ENCODE data around the gene GCKR. TPM values are rescaled to one million over a fixed set of nuclear protein-coding genes. Genes with fewer than 3 reads are reported as not detected.

The GCKR gene, protein sequence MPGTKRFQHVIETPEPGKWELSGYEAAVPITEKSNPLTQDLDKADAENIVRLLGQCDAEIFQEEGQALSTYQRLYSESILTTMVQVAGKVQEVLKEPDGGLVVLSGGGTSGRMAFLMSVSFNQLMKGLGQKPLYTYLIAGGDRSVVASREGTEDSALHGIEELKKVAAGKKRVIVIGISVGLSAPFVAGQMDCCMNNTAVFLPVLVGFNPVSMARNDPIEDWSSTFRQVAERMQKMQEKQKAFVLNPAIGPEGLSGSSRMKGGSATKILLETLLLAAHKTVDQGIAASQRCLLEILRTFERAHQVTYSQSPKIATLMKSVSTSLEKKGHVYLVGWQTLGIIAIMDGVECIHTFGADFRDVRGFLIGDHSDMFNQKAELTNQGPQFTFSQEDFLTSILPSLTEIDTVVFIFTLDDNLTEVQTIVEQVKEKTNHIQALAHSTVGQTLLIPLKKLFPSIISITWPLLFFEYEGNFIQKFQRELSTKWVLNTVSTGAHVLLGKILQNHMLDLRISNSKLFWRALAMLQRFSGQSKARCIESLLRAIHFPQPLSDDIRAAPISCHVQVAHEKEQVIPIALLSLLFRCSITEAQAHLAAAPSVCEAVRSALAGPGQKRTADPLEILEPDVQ
- 1.9 TPM for total RNA-seq

- DNase-seq (ENCODE audit: low spot score): no peak
These were observed at the start of gene GCKR for GRCh38 chr2:27496357-27497287. Gene GCKR, plus strand, starts transcription at chr2:27496839. Its CDS starts 66 bp downstream, at chr2:27496905.

DNA sequence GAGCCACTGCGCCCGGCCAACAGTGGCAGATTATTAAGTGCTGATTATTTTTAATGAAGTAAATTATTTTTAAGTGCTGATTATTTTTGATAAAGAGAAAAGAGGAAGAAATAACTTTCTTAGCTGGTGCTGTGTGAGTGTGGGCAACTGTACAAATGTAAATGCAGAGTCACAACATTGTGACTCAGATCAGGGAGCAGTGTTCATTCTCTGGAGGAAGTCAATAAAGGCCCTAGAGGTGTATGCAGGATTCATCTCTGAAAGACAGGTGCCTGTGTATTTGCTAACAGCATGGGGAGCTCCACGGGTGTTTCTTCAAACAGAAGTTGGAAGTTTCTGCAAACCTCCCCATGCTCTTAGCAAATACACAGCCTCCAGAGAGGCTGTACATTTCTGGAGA is 48.3 kb upstream of the GCKR start:
- DNase-seq (ENCODE audit: low spot score): no peak

DNA sequence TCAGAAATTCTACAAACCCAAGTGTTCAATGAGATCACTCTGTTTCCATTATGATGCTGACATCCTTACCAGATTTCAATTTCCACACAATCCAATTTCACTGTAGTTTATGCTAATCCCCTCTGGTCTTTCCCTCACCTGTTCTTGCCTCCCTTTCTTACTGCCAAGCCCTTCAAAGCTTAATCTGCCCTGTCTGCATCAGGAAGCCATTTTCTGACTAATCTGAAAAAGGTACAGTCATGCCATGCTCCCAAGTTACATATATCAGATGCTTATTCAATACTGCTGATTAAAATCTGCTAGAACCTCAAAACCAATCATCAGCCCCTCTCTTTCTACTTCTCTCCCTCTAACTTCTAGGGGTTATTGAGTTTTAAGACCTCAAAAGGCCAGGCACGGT is 45.5 kb upstream of the GCKR start:
- no peak for DNase-seq (ENCODE audit: low spot score)

GRCh38 chr2:27453968-27454367 is 42.7 kb upstream of the GCKR start:
- DNase-seq (ENCODE audit: low spot score): no peak

- DNase-seq (ENCODE audit: low spot score): no peak
These were observed 35.5 kb upstream of the GCKR start for GRCh38 chr2:27461118-27461517.

- no peak for DNase-seq (ENCODE audit: low spot score)
These were observed 32.2 kb upstream of the GCKR start for GRCh38 chr2:27464443-27464842.

DNA sequence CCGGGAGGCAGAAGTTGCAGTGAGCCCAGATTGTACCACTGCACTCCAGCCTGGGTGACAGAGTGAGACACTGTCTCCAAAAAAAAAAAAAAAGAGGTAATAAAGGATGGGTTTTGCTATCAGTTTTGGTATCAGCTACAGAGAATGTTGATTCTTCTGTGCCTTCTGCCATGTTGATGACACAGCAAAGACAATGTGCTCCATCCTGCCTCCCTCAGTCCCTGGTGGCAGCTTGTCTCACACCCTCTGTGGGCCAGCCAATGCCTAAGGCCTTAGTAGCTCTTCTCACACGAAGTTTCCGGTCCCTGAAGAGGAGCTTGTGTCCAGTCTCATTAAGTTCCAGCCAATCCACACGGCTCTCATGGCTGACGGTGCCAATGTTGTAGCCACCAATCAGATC is 24.7 kb upstream of the GCKR start:
- DNase-seq (ENCODE audit: low spot score): no peak

GRCh38 chr2:27485496-27485895 is 11.1 kb upstream of the GCKR start:
- no peak for DNase-seq (ENCODE audit: low spot score)

GRCh38 chr2:27489118-27489497 is 7.5 kb upstream of the GCKR start:
- DNase-seq (ENCODE audit: low spot score): no peak

DNA sequence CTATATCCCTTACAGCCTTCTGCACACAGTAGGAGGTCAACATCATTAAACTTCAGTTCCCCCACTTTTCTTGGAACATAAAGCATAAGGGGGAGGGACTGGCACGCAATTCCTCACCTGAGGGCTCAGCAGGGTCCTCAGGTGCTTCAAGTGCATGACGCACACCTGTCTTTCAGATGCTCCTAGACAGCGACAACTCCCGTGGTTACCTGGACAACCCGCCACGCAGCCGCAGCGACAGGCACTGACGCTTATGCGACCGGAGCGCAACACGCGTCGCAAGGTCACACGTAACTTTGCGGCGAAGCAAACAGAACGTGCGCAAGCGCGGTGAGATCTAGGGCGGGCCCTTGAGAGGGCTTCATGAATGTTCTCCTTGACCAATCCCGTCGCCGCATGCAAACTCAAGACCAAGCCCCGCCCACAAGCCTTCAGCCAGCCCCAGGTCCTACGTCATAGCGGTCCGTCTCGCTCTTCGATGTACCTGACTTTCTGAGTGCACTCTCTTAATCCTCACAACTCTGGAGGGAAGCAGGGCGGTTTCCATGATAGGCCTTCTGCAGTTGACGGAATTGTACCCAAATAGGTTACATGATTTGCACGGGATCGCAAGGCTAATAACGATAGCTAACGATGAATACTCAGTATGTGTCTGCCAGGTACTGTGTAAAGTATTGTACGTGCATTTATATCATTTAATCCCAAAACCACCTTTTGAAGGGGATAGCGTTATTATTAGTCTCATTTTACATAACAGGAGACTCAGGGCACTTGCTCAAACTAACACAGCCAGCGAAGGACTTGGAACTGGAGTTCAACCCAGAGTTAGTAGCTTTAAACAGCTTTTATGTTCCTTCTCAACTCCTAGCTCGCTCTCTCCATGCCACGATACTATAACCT is 6.9 kb upstream of the GCKR start, which contains the start of gene IFT172:
IFT172 (minus strand) TSS at position 246 of the 900 bp plus-strand sequence; CDS start at position 156, 90 bp downstream.
- peak; percentile 99 for DNase-seq (ENCODE audit: low spot score)

GRCh38 chr2:27492557-27492956 is 4.1 kb upstream of the GCKR start:
- DNase-seq (ENCODE audit: low spot score): no peak

DNA sequence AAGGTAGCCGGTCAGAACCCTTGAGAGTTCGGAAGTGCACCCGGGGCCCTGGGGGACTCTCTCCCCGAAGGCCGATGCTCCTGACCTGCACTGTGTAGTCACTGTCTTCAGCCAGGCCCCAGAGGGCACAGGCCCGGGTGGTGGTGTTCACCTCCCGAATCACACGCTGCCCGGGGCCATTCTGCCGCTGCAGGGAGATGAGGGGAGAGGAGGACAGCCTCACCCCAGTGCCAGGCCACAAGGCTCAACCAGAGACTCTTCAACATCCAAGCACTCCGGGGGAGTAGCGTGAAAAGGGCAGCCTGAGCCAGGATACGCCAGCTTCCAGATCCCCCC is 2.7 kb upstream of the GCKR start:
- DNase-seq (ENCODE audit: low spot score): no peak

GRCh38 chr2:27494284-27494943 is 2.2 kb upstream of the GCKR start:
- no peak for DNase-seq (ENCODE audit: low spot score)

- no peak for DNase-seq (ENCODE audit: low spot score)
These were observed 1.6 kb upstream of the GCKR start, which contains the start of gene FNDC4 for GRCh38 chr2:27494944-27495554. Gene FNDC4, minus strand, starts transcription at chr2:27495200. Its CDS starts 521 bp downstream, at chr2:27494679.

DNA sequence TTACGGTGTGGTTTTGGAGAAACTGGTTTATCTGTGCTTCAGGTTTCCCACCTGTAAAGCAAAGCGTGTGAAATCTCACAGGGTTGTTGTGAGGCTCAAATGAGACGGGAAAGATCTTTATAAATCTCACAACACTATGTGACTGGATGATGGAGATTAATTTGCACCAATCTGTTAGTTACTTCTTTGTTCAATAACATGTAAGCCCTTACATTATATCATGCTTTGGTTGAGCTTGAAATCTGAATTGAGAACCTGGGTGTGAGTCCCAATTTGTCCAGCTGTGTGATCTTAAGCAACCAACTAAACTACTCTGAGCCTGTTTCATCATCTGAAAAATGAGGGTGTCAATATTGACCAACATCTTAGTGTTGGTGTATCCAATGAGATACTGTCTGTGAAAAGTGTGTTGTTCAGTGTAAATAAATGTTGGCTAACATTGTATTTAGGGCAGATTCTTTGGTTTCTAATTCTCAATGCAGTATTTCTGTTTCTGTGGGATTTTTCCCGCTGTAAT is 741 bp upstream of the GCKR start:
- no peak for DNase-seq (ENCODE audit: low spot score)

DNA sequence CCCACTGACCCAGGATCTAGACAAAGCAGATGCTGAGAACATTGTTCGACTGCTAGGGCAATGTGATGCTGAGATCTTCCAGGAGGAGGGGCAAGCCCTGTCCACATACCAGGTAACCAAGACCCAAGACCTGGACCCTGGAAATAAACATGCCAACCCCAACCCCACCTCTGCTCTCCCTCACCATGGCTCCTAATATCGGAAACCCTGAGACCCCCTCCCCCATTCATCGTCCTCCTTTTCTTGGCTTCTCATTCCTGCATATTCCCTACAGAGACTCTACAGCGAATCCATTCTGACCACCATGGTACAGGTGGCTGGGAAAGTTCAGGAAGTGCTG is 619 bp downstream of the GCKR start:
- no peak for DNase-seq (ENCODE audit: low spot score)

DNA sequence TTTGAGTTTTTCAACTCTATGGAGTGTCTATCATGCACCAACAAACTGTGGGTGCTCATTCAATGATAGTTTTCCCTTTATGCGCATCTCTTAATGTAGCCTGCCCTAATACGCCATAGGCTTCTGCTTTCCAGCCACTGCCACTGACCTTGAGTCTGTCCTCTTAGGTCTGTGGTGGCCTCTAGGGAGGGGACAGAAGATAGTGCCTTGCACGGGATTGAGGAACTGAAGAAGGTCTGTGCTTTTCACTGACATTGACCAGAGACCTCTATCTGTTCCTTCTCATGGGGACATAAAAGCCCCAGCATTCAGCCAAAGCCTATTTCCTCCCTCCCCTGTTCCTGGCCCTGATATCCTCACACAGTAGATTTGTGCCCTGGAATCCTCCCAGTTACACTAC is 2.3 kb downstream of the GCKR start:
- DNase-seq (ENCODE audit: low spot score): no peak

- DNase-seq (ENCODE audit: low spot score): no peak
These were observed 4.4 kb downstream of the GCKR start for GRCh38 chr2:27501042-27501441.

- no peak for DNase-seq (ENCODE audit: low spot score)
These were observed 5.5 kb downstream of the GCKR start for GRCh38 chr2:27502142-27502541.

DNA sequence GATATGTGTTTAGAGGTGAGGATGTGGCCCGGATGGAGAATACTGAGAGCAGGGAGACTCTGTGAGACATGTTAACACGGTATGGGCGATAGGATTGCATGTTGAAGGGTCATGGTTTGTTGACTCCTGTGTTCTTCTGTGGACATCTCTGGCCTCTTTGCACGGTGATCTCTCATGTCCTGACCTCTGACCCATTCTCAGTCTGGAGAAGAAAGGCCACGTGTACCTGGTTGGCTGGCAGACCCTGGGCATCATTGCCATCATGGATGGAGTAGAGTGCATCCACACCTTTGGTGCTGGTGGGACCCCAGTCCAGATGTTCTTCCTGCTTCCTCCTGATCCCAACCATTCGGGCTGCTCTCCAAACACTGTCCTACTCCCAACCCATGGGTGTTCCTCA is 9.9 kb downstream of the GCKR start:
- no peak for DNase-seq (ENCODE audit: low spot score)

Data from ureter (tissue), 1 donor.